HG03139 (cell line): ENCODE results near the gene PCDHB12.
"Not testable (repeated sequence)": the region's sequence is repeated elsewhere in the genome, so short reads cannot be mapped to it uniquely, and the experiment has no call there.

ENCODE experiments used
- ATAC-seq: cut with Tn5 transposase; IDR thresholded peaks from one replicate; pipeline ENCODE4 v1.9.1; 2021; ENCODE audit not compliant: unreplicated experiment

The PCDHB12 gene

GRCh38 chr5:141208478-141208877, at the start of gene PCDHB12:
PCDHB12 (plus strand) TSS chr5:141208719; CDS start chr5:141208908, 189 bp downstream.
- no peak for ATAC-seq

GRCh38 chr5:141172381-141173204, 35.9 kb upstream of the PCDHB12 start, which contains the start of gene PCDHB7:
PCDHB7 (plus strand) TSS chr5:141172644; CDS start chr5:141172836, 192 bp downstream.
- ATAC-seq: no peak

GRCh38 chr5:141174291-141175104, 34.0 kb upstream of the PCDHB12 start:
- ATAC-seq: not testable (repeated sequence)

GRCh38 chr5:141175933-141176332, 32.6 kb upstream of the PCDHB12 start:
- no peak for ATAC-seq

GRCh38 chr5:141177577-141178191, 30.8 kb upstream of the PCDHB12 start, which contains the start of gene PCDHB8:
PCDHB8 (plus strand) TSS chr5:141177790; CDS start chr5:141178035, 245 bp downstream.
- not testable (repeated sequence) for ATAC-seq

- ATAC-seq: not testable (repeated sequence)
These were observed 29.1 kb upstream of the PCDHB12 start for GRCh38 chr5:141179371-141179770.

- ATAC-seq: not testable (repeated sequence)
These were observed 28.6 kb upstream of the PCDHB12 start for GRCh38 chr5:141179876-141180275.

- no peak for ATAC-seq
These were observed 28.2 kb upstream of the PCDHB12 start for GRCh38 chr5:141180313-141180712.

- no peak for ATAC-seq
These were observed 26.3 kb upstream of the PCDHB12 start, which contains the start of gene PCDHB16 for GRCh38 chr5:141182248-141182647. PCDHB16 (plus strand) TSS chr5:141182387; CDS start chr5:141182560, 173 bp downstream.

GRCh38 chr5:141184117-141184855, 24.2 kb upstream of the PCDHB12 start:
- not testable (repeated sequence) for ATAC-seq

- no peak for ATAC-seq
These were observed 21.5 kb upstream of the PCDHB12 start, which contains the start of gene PCDHB9 for GRCh38 chr5:141186897-141187512. PCDHB9 (plus strand) TSS chr5:141187161; CDS start chr5:141187319, 158 bp downstream.

- not testable (repeated sequence) for ATAC-seq
These were observed 19.8 kb upstream of the PCDHB12 start for GRCh38 chr5:141188682-141189081.

- not testable (repeated sequence) for ATAC-seq
These were observed 19.4 kb upstream of the PCDHB12 start for GRCh38 chr5:141189131-141189530.

- no peak for ATAC-seq
These were observed 16.3 kb upstream of the PCDHB12 start, which contains the start of gene PCDHB10 for GRCh38 chr5:141192110-141192725. PCDHB10 (plus strand) TSS chr5:141192353; CDS start chr5:141192553, 200 bp downstream.

GRCh38 chr5:141194332-141194731, 14.2 kb upstream of the PCDHB12 start:
- not testable (repeated sequence) for ATAC-seq

GRCh38 chr5:141196363-141196762, 12.2 kb upstream of the PCDHB12 start:
- no peak for ATAC-seq

GRCh38 chr5:141199359-141200235, 8.9 kb upstream of the PCDHB12 start, which contains the start of gene PCDHB11:
PCDHB11 (plus strand) TSS chr5:141199627; CDS start chr5:141199775, 148 bp downstream.
- ATAC-seq: no peak

- ATAC-seq: not testable (repeated sequence)
These were observed 7.4 kb upstream of the PCDHB12 start for GRCh38 chr5:141201126-141201525.
